Activated T-cell treated with anti-CD3 and anti-CD28 coated beads for 1 hour (primary cell): Measurements from ENCODE around the gene TMEM53.
"Not testable (repeated sequence)": the region's sequence is repeated elsewhere in the genome, so short reads cannot be mapped to it uniquely, and the experiment has no call there.

ENCODE experiments used
- DNase-seq: peaks from one replicate; pipeline ENCODE4 v3.0.0-alpha.2; 2020; ENCODE audit warnings: low read depth

Gene TMEM53

GRCh38 chr1:44674113-44675000, at the start of gene TMEM53, which contains the start of gene ARMH1:
TSS of gene TMEM53 (minus strand) at chr1:44674481. CDS start at chr1:44674391, 90 bp downstream.
TSS of gene ARMH1 (plus strand) at chr1:44674714. CDS start at chr1:44689698, 14,984 bp downstream.
- peak; percentile 95 for DNase-seq

GRCh38 chr1:44723496-44724295, 49.4 kb upstream of the TMEM53 start:
- DNase-seq = no peak

- DNase-seq = no peak
Observed at GRCh38 chr1:44723064-44723463, 48.8 kb upstream of the TMEM53 start.

- peak; percentile 50 for DNase-seq
Observed at GRCh38 chr1:44721485-44722361, 47.4 kb upstream of the TMEM53 start.

GRCh38 chr1:44720281-44720680, 46.0 kb upstream of the TMEM53 start:
- no peak for DNase-seq

GRCh38 chr1:44719318-44719717, 45.0 kb upstream of the TMEM53 start:
- no peak for DNase-seq

GRCh38 chr1:44718091-44718490, 43.8 kb upstream of the TMEM53 start:
- no peak for DNase-seq

- no peak for DNase-seq
Observed at GRCh38 chr1:44717653-44718052, 43.4 kb upstream of the TMEM53 start.

- DNase-seq = no peak
Observed at GRCh38 chr1:44717156-44717555, 42.9 kb upstream of the TMEM53 start.

- peak; percentile 41 for DNase-seq
Observed at GRCh38 chr1:44714944-44715571, 40.8 kb upstream of the TMEM53 start.

GRCh38 chr1:44714532-44714931, 40.3 kb upstream of the TMEM53 start:
- no peak for DNase-seq

GRCh38 chr1:44713321-44713781, 39.1 kb upstream of the TMEM53 start:
- DNase-seq = no peak

- no peak for DNase-seq
Observed at GRCh38 chr1:44707959-44708831, 33.9 kb upstream of the TMEM53 start.

- no peak for DNase-seq
Observed at GRCh38 chr1:44707112-44707881, 33.0 kb upstream of the TMEM53 start.

GRCh38 chr1:44705938-44706337, 31.7 kb upstream of the TMEM53 start:
- no peak for DNase-seq

GRCh38 chr1:44705470-44705869, 31.2 kb upstream of the TMEM53 start:
- no peak for DNase-seq

- no peak for DNase-seq
Observed at GRCh38 chr1:44701141-44701573, 26.9 kb upstream of the TMEM53 start.

GRCh38 chr1:44700573-44700972, 26.3 kb upstream of the TMEM53 start:
- no peak for DNase-seq

GRCh38 chr1:44699375-44699774, 25.1 kb upstream of the TMEM53 start:
- not testable (repeated sequence) for DNase-seq
